Measurements from ENCODE around the gene STRN4. TPM values are rescaled to one million over a fixed set of nuclear protein-coding genes. Genes with fewer than 3 reads are reported as not detected.

Gene STRN4
- total RNA-seq, 1 experiment from 2014 or later = 83.9 TPM

- no peak for DNase-seq (ENCODE audit: low read depth)
Measured at GRCh38 chr19:46674416-46675178, 71.7 kb downstream of the STRN4 start.

DNA sequence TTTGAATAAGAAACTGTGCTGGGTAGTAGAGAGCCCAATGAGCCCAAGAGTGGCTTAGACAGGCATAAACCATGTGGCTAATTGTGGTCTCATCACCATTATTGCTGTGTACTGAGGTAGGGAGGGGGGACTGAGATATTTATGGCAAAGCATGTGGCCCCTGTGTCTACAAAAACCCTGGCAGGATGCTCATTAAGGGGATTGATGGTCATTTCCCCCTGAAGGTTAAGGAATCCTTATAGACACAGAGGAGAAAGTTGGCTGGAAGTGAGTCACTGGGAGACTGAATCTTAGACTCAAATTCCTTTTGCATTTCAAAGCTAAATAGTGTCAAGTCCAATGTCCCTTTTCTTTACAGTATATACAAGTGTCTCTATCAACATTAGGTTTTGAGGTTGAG is 75.4 kb downstream of the STRN4 start:
- no peak for DNase-seq (ENCODE audit: low read depth)

Other genes starting within 250 kb of the STRN4 start
- gene CALM3, start 145.1 kb downstream of the STRN4 start, total RNA-seq (2014; rRNA removed) = 247 and 279 TPM in 2 replicates
- gene PTGIR, start 121.4 kb downstream of the STRN4 start, total RNA-seq (2014; rRNA removed) = not detected in 2 replicates
- gene GNG8, start 110.2 kb downstream of the STRN4 start, total RNA-seq (2014; rRNA removed) = not detected in 2 replicates
- gene DACT3, start 85.3 kb downstream of the STRN4 start, total RNA-seq (2014; rRNA removed) = 1.7 and 1.8 TPM in 2 replicates
- gene PRKD2, start 29.3 kb downstream of the STRN4 start, total RNA-seq (2014; rRNA removed) = 17.3 and 25.2 TPM in 2 replicates
- gene FKRP, start 393 bp downstream of the STRN4 start, total RNA-seq (2014; rRNA removed) = 29.7 and 33.8 TPM in 2 replicates
- 68.0 and 77.1 TPM in 2 replicates for gene SLC1A5, start 42.1 kb upstream of the STRN4 start, total RNA-seq (2014; rRNA removed)
- gene AP2S1, start 104.4 kb upstream of the STRN4 start, total RNA-seq (2014; rRNA removed) = 160 and 175 TPM in 2 replicates
- gene ARHGAP35, start 114.5 kb upstream of the STRN4 start, total RNA-seq (2014; rRNA removed) = 23.4 and 29.3 TPM in 2 replicates